Medulla oblongata (tissue), 1 donor: ENCODE results near the gene TAOK1.

Source experiments
- DNase-seq: peaks from one replicate; pipeline ENCODE4 v3.0.0-alpha.2; 2015; ENCODE audit errors: extremely low spot score

The TAOK1 gene

DNA sequence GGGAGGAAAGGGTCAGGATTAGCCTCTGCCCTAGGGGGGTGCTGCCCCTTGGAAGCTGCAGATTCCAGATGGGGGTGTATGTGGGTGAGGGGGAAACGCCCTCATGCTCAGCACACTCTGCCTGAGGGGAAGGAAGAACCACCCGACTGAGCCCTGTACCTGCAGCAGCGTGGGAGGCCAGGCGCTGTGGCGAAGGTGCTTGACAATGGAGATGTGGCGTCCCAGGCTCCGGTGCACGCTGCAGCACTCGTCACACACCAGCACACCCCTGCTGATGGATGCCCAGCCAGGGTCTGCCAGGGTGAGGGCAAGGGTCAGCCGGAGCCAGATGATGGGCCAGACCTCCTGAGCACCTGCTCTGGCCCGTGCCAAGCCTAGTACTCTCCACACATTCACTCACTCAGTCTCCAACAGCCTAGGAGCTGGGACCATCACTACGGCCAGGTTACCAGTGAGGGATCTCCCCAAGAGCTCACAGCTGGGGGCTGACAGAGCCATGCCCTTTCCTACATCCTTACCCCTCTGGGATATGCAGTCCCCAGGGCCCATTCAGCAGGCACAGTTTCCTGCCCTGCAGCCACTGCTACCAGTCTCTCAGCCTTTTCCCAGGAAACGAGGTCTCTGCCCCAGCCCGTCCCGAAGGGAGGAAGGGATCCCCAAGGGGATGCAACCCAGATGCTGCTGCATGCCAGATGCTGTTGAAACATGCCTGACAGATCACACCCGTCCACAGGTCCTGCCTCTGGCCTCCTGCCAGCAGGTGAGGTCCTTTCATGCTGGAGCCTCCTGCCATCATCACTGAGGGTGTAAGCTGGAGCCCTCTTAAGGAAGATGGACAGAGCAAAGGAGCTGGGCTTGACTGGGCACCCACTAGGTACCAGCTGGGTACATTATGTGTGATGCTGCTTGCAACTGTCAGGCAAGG is 193.4 kb downstream of the TAOK1 start:
- DNase-seq: no peak

GRCh38 chr17:29584452-29585079 is 194.4 kb downstream of the TAOK1 start:
- DNase-seq: peak; percentile 74

- DNase-seq: no peak
These were observed 195.1 kb downstream of the TAOK1 start for GRCh38 chr17:29585080-29585751.

- no peak for DNase-seq
These were observed 196.7 kb downstream of the TAOK1 start for GRCh38 chr17:29586676-29587469.

DNA sequence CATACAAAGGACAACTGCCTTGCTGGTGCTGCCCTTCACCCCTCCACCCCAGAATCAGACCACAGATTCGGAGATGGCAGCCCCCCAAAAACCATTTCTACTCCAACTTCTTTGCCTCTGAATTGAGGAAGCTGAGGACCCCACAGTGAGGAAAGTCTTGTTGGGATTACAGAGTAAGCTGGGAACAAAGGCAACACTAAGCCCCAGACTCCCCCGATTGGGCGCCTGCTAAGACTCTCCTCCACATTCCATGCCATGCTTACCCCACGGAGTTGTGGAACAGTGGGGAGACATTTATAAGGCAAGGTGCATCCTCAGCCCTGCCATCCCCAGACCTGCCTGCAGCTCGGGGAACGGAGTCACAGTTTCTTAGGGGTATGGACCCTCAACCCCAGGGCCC is 197.4 kb downstream of the TAOK1 start:
- DNase-seq: no peak

DNA sequence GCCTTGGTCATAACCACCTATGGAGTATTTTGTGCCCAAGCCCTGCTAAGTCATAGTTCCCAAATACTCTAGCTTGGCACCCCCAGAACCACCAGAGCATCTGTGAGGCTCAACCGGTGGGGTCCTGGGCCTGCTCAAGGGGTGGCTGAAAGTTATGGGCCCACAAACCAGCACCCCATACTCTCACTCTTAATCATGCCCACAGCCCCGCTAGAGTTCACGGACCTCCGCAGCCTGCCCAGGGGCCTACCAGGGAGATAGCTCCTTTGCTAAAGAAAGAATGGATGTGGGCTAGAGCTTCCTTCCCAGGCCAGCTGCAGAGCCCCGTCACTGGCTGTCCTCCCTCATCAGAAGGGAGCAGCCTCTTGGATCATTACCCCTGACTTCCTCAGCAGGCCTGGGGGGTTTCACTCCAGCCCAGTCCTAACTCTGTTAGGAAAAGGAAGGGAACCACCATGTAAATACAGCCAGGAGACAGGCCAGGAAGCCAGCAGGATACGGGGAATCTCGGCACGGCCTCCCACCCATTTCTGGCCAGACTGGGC is 197.9 kb downstream of the TAOK1 start:
- DNase-seq: no peak

- no peak for DNase-seq
These were observed 198.6 kb downstream of the TAOK1 start for GRCh38 chr17:29588562-29589411.

DNA sequence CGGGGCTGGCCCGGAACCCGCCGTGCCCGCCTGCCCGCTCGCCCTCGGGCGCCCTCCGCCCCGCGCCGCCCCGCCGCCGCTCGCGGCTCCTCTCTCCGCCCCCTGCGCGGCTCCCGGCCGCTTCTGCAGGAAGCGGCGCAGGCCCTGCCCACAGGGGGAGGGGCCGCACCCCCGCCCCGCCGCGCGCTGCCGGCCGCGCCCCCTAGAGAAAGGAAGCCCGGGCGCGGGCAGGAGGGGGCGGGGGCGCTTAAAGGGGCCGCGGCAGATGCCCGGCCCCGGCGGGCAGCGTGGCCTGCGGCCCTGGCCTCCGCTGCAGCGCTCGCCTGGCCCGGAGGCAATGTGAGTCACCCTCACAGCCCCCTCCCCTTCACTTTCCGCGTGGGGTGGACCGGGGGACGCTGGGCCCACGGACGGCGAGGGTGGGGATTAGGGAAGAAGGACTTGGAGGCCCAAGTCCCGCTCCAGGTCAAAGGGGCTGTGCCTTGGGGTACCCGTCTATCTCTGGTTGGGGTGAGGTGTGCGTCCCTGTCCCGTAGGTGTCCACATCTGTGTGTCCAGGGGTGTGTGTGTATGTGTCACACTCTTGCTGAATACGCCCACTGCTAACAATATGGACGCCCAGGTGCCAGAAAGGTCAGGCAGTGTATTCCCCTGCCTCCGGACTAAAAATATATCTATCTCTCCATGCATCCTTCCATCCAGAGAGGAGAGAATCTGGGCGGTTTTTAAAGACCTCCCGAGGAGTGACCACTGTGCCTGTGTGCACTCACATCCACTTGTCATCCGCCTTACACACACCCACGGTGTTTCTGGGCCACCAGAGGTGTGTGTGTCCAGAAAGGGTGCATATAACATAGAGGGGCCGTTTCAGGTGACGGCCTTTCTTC is 199.6 kb downstream of the TAOK1 start, which contains the start of gene GIT1:
Gene GIT1, minus strand, starts transcription at position 125 of the 887 bp plus-strand sequence. CDS start 270 bp downstream, outside the sequence.
- DNase-seq: peak; percentile 94

- no peak for DNase-seq
These were observed 200.4 kb downstream of the TAOK1 start for GRCh38 chr17:29590411-29591145.

GRCh38 chr17:29591146-29591736 is 201.1 kb downstream of the TAOK1 start:
- DNase-seq: peak; percentile 48

DNA sequence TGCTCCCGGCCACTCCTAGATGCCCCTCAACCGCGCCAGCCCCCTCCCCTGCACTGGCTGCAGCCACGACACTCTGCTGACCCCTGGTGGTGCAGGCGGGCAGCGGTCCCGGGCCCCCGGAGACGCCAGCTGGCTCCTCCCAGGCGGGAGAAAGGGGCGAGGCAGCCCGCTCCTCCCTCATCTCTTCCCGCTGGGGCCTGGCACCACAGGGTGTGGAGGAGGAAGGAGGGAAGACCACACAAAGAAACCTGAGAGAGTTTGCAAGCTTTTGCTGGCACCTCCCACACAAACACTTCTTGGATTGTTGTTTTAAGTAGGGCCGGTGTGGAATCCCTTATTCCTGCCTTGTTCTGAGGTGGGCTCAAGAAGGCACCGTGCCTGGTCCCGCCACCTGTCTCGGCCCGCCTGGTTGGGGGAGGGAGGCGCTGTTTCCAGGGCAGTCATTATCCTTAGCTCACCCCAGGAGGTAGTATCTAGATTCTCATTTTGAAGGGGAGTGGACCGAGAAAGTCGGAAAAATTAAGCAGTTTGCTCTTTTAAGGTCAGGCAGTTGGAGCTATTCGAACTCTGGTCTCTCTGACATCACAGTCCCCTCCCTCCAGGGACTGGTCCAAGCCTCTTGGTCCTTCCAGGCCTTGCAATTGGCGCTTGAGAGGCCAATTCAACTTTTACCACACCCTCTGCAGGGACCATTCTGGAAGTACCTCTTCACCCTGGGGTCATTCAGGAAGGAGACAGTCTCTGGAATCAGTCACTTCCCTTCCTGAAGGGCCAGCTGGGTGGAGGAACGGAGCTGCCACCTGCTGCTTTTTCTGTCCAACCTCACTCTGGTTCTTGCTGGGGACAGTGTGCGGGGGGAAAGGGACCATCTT is 201.8 kb downstream of the TAOK1 start:
- DNase-seq: peak; percentile 92

GRCh38 chr17:29592850-29593551 is 202.8 kb downstream of the TAOK1 start, which contains the start of gene ANKRD13B:
ANKRD13B (plus strand) TSS chr17:29593132; CDS start chr17:29593622, 490 bp downstream.
- peak; percentile 61 for DNase-seq

- no peak for DNase-seq
These were observed 203.7 kb downstream of the TAOK1 start for GRCh38 chr17:29593591-29594518.

DNA sequence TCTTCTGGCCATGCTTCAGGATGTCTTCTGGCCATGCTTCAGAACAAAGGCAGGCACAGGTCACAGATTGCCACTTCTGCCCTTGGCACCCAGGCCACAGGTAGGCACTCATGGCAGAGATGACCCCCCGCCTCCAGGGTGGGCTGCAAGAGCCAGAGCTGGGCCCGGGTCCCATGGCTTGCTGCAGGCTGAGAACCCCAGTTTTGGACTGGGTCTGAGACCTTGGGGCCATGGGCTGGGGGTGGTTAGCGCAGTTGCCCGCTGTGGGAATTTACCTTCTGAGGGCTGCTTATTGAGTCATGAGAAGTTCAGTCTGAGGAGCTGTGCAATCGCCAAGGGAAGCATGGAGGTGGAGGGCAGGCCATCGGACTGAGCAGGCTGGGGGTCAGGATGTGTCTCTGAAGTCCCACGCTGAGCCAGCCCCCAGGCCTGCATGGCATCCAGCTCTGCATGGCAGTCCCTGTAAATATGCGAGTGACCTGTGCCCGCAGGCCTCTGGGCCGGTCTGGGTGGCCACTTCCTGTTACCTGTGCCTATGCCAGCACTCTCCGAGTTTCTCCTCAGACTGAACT is 204.4 kb downstream of the TAOK1 start:
- DNase-seq: no peak
